Measurements from ENCODE around the gene NCAM2.

The NCAM2 gene

GRCh38 chr21:21018821-21019220 is 20.6 kb downstream of the NCAM2 start:
- TF ChIP-seq CTCF (IDR thresholded peaks at IDR 0.05; ENCODE audit: control insufficient read depth, extremely low read depth, insufficient read depth) = no peak
- no peak for DNase-seq (ENCODE audit: low read depth)
- H3K4me3 ChIP-seq (ENCODE audit: low read depth, low read length) = no peak overlapping the region

DNA sequence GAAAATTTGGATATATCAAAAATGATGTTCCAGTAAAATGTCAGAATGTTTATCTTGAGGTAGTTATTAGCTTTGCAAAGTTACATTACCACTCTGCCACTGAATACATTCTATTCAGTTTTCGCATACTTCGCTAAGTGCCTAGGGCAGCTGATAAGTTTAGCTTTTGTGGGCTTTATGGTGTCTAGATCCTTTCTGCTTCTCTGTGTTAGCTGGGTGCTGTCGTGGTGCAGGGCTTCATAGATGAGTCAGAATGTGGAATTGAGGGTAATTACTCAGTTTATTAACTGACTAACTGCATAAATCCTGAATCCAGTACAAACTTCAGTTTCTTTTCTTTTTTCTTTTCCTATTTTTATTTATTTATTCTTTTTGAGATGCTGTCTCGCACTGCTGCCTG is 21.5 kb downstream of the NCAM2 start:
- no peak for DNase-seq (ENCODE audit: low read depth)
- no peak overlapping the region for H3K4me3 ChIP-seq (ENCODE audit: low read depth, low read length)
- no peak for TF ChIP-seq CTCF (IDR thresholded peaks at IDR 0.05; ENCODE audit: control insufficient read depth, extremely low read depth, insufficient read depth)

- no peak overlapping the region for H3K4me3 ChIP-seq (ENCODE audit: low read depth, low read length)
- TF ChIP-seq CTCF (IDR thresholded peaks at IDR 0.05; ENCODE audit: control insufficient read depth, extremely low read depth, insufficient read depth) = no peak
- DNase-seq (ENCODE audit: low read depth) = no peak
These were observed 27.5 kb downstream of the NCAM2 start for GRCh38 chr21:21025742-21026141.

DNA sequence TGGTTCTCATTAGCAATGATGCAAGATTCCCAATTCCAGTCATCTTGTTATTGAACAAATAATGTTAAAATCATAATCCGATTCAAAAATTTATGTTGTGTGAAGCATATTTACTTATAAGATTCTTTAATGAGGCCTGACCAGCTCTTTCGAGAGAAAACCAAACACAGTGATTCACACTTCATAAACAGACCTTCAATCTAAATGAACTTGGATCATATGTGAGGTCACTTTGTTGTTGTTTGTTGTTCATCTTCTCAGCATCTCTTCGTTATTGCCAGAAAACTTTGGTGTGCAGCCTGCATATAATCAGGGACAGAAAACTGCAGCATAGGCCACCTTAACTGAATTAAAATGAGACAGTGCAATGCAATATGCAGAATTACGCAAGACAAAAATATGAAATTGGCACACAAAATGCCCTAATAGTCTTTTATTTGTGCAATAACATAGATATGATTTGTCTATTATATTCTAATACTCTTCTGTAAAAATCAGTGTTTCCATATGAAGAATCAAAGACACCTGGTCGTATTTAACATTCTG is 30.1 kb downstream of the NCAM2 start:
- no peak overlapping the region for H3K4me3 ChIP-seq (ENCODE audit: low read depth, low read length)
- no peak for DNase-seq (ENCODE audit: low read depth)
- TF ChIP-seq CTCF (IDR thresholded peaks at IDR 0.05; ENCODE audit: control insufficient read depth, extremely low read depth, insufficient read depth) = no peak

GRCh38 chr21:21029164-21029563 is 31.0 kb downstream of the NCAM2 start:
- no peak for DNase-seq (ENCODE audit: low read depth)
- no peak overlapping the region for H3K4me3 ChIP-seq (ENCODE audit: low read depth, low read length)
- TF ChIP-seq CTCF (IDR thresholded peaks at IDR 0.05; ENCODE audit: control insufficient read depth, extremely low read depth, insufficient read depth) = no peak

DNA sequence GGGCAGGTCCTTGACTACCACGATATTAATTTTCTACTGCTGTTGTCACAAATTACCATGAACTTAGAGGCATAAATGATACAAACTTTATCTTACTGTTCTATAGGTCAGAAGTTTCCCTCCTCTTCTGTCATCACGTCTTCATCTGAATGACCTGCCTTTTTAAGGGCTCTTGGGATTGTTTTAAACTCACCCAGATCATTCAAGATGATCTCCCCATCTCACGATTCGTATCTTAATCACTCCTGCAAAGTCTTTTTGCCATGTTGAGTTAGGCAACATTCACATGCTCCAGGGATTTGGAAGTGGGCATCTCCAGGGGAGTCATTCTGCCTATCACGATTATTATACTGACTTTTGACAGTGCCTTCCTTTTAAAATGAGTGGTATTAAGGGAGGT is 32.1 kb downstream of the NCAM2 start:
- DNase-seq (ENCODE audit: low read depth) = no peak
- H3K4me3 ChIP-seq (ENCODE audit: low read depth, low read length) = no peak overlapping the region
- TF ChIP-seq CTCF (IDR thresholded peaks at IDR 0.05; ENCODE audit: control insufficient read depth, extremely low read depth, insufficient read depth) = no peak

DNA sequence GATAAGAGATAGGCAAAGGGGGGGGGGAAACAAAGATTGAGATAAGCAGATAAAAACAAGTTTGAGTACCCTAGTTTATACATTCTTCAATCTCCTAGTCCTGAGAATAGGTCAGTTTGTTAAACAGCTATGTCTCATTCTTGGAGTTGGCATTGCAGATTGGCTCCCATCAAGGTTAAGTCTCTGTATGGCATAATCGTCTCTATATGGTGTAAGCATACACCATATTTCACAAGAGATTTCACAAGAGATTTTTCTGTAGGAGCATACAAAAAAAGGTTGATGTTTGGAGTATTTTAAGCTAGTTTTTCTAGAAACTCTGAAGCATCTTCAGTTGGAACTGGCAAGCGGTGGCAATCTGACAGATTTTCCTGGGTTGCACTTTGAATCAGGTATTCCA is 35.8 kb downstream of the NCAM2 start:
- DNase-seq (ENCODE audit: low read depth) = no peak
- no peak for TF ChIP-seq CTCF (IDR thresholded peaks at IDR 0.05; ENCODE audit: control insufficient read depth, extremely low read depth, insufficient read depth)
- no peak overlapping the region for H3K4me3 ChIP-seq (ENCODE audit: low read depth, low read length)

Measured in LNCaP clone FGC (cell line).